Mucosa of rectum (tissue), 2 donors: ENCODE measurements around the gene OGN.

Experiments
- H3K27ac ChIP-seq, 2 donors: one replicate each; pipeline ENCODE4 v1.7.0; 2013; ENCODE audit warnings: inconsistent platforms in 2 of 2, low read depth in 2 of 2, low read length in 2 of 2
- H3K27me3 ChIP-seq, 2 donors: one replicate each; pipeline ENCODE4 v1.7.0; 2013; ENCODE audit warnings: low read length in 2 of 2; ENCODE audit not compliant: control insufficient read depth in 2 of 2, insufficient read depth in 2 of 2
- H3K36me3 ChIP-seq, 2 donors: one replicate each; pipeline ENCODE4 v1.7.0; 2013; ENCODE audit warnings: low read length in 2 of 2; ENCODE audit not compliant: control insufficient read depth in 2 of 2, insufficient read depth in 2 of 2
- H3K4me1 ChIP-seq, 2 donors: one replicate each; pipeline ENCODE4 v1.7.0; 2013; ENCODE audit warnings: low read length in 2 of 2, mild to moderate bottlenecking in 1 of 2; ENCODE audit not compliant: control insufficient read depth in 2 of 2, insufficient read depth in 2 of 2
- H3K4me3 ChIP-seq, 2 donors: one replicate each; pipeline ENCODE4 v1.7.0; 2013; ENCODE audit warnings: low read length in 2 of 2
- H3K9ac ChIP-seq, 2 donors: one replicate each; pipeline ENCODE4 v1.7.0; 2013; ENCODE audit warnings: low read length in 2 of 2, low read depth in 1 of 2, mild to moderate bottlenecking in 1 of 2
- H3K9me3 ChIP-seq, 2 donors: one replicate each; pipeline ENCODE4 v1.7.0; 2013; ENCODE audit warnings: low read length in 2 of 2; ENCODE audit not compliant: control insufficient read depth in 2 of 2
- donor health status: healthy.
- donor health status: Normal muscosa, but diverticular disease.

Gene OGN

GRCh38 chr9:92385001-92385400 lies 19.4 kb downstream of the OGN start:
- Histone ChIP-seq H3K4me3 (no peak overlapping the region), H3K9me3 (no peaks in the 10 kb centered on the region), H3K9ac (no peak overlapping the region), H3K27ac (no peak overlapping the region), H3K36me3 (no peaks in the 10 kb centered on the region), H3K4me1 (no peaks in the 10 kb centered on the region), H3K27me3 (no peaks in the 10 kb centered on the region)

- Histone ChIP-seq H3K36me3 (no peaks in the 10 kb centered on the region), H3K4me1 (no peaks in the 10 kb centered on the region), H3K9me3 (no peaks in the 10 kb centered on the region), H3K27ac (no peak overlapping the region), H3K9ac (no peak overlapping the region), H3K4me3 (no peak overlapping the region), H3K27me3 (no peaks in the 10 kb centered on the region)
These were observed 20.0 kb downstream of the OGN start for GRCh38 chr9:92384375-92384774.

- H3K4me3 ChIP-seq, result no peak overlapping the region
- no peaks in the 10 kb centered on the region for H3K36me3 ChIP-seq
- H3K27ac ChIP-seq, result no peak overlapping the region
- no peaks in the 10 kb centered on the region for H3K9me3 ChIP-seq
- peaks cover 0 to 3% of the 10 kb centered on the region in 2 donors for H3K4me1 ChIP-seq
- no peaks in the 10 kb centered on the region for H3K27me3 ChIP-seq
- no peak overlapping the region for H3K9ac ChIP-seq
These were observed 22.6 kb downstream of the OGN start for GRCh38 chr9:92381775-92382174.

GRCh38 chr9:92380603-92381002 lies 23.8 kb downstream of the OGN start:
- no peaks in the 10 kb centered on the region for H3K27me3 ChIP-seq
- no peak overlapping the region for H3K4me3 ChIP-seq
- H3K9ac ChIP-seq, result no peak overlapping the region
- no peak overlapping the region for H3K27ac ChIP-seq
- no peaks in the 10 kb centered on the region for H3K36me3 ChIP-seq
- peaks cover 0 to 3% of the 10 kb centered on the region in 2 donors for H3K4me1 ChIP-seq
- no peaks in the 10 kb centered on the region for H3K9me3 ChIP-seq

- H3K4me1 ChIP-seq, result peaks cover 0 to 3% of the 10 kb centered on the region in 2 donors
- no peak overlapping the region for H3K9ac ChIP-seq
- H3K4me3 ChIP-seq, result no peak overlapping the region
- no peaks in the 10 kb centered on the region for H3K27me3 ChIP-seq
- H3K9me3 ChIP-seq, result no peaks in the 10 kb centered on the region
- no peak overlapping the region for H3K27ac ChIP-seq
- H3K36me3 ChIP-seq, result no peaks in the 10 kb centered on the region
These were observed 25.4 kb downstream of the OGN start for GRCh38 chr9:92378865-92379560.

GRCh38 chr9:92377876-92378275 lies 26.5 kb downstream of the OGN start:
- no peaks in the 10 kb centered on the region for H3K27me3 ChIP-seq
- no peak overlapping the region for H3K9ac ChIP-seq
- H3K4me3 ChIP-seq, result no peak overlapping the region
- no peaks in the 10 kb centered on the region for H3K36me3 ChIP-seq
- H3K9me3 ChIP-seq, result no peaks in the 10 kb centered on the region
- H3K27ac ChIP-seq, result no peak overlapping the region
- H3K4me1 ChIP-seq, result peaks cover 0 to 3% of the 10 kb centered on the region in 2 donors

- no peak overlapping the region for H3K9ac ChIP-seq
- H3K36me3 ChIP-seq, result no peaks in the 10 kb centered on the region
- H3K27ac ChIP-seq, result no peak overlapping the region
- H3K9me3 ChIP-seq, result peaks cover 0 to 3% of the 10 kb centered on the region in 2 donors
- no peaks in the 10 kb centered on the region for H3K4me1 ChIP-seq
- no peak overlapping the region for H3K4me3 ChIP-seq
- no peaks in the 10 kb centered on the region for H3K27me3 ChIP-seq
These were observed 31.2 kb downstream of the OGN start for GRCh38 chr9:92373167-92373566.

- H3K9ac ChIP-seq, result no peak overlapping the region
- H3K27ac ChIP-seq, result no peak overlapping the region
- H3K9me3 ChIP-seq, result peaks cover 0 to 3% of the 10 kb centered on the region in 2 donors
- H3K27me3 ChIP-seq, result no peaks in the 10 kb centered on the region
- H3K36me3 ChIP-seq, result no peaks in the 10 kb centered on the region
- no peak overlapping the region for H3K4me3 ChIP-seq
- no peaks in the 10 kb centered on the region for H3K4me1 ChIP-seq
These were observed 35.3 kb downstream of the OGN start for GRCh38 chr9:92369075-92369474.

- H3K9me3 ChIP-seq, result peaks cover 0 to 4% of the 10 kb centered on the region in 2 donors
- H3K27ac ChIP-seq, result no peak overlapping the region
- H3K4me1 ChIP-seq, result no peaks in the 10 kb centered on the region
- H3K9ac ChIP-seq, result no peak overlapping the region
- H3K36me3 ChIP-seq, result no peaks in the 10 kb centered on the region
- H3K27me3 ChIP-seq, result no peaks in the 10 kb centered on the region
- H3K4me3 ChIP-seq, result no peak overlapping the region
These were observed 44.3 kb downstream of the OGN start for GRCh38 chr9:92360083-92360482.

GRCh38 chr9:92359394-92359995 lies 44.9 kb downstream of the OGN start:
- no peaks in the 10 kb centered on the region for H3K27me3 ChIP-seq
- H3K36me3 ChIP-seq, result no peaks in the 10 kb centered on the region
- peaks cover 0 to 4% of the 10 kb centered on the region in 2 donors for H3K9me3 ChIP-seq
- H3K27ac ChIP-seq, result no peak overlapping the region
- no peak overlapping the region for H3K9ac ChIP-seq
- H3K4me3 ChIP-seq, result no peak overlapping the region
- H3K4me1 ChIP-seq, result no peaks in the 10 kb centered on the region
